BLaER1 (cell line): ENCODE results near the gene DENND10.
"Not testable (repeated sequence)": the region's sequence is repeated elsewhere in the genome, so short reads cannot be mapped to it uniquely, and the experiment has no call there.

ENCODE experiments used
- H3K27ac ChIP-seq: shearing (Covaris generic); formaldehyde crosslinking; 2 replicates; pipeline ENCODE4 v1.8.1; 2022
- H3K27me3 ChIP-seq: shearing (Covaris generic); formaldehyde crosslinking; 2 replicates; pipeline ENCODE4 v1.8.1; 2022
- H3K36me3 ChIP-seq: shearing (Covaris generic); formaldehyde crosslinking; 2 replicates; pipeline ENCODE4 v1.8.1; 2022
- H3K4me1 ChIP-seq: shearing (Covaris generic); formaldehyde crosslinking; 2 replicates; pipeline ENCODE4 v1.8.1; 2022
- H3K4me2 ChIP-seq: shearing (Covaris generic); formaldehyde crosslinking; 2 replicates; pipeline ENCODE4 v1.8.1; 2022
- H3K4me3 ChIP-seq: shearing (Covaris generic); formaldehyde crosslinking; 2 replicates; pipeline ENCODE4 v1.8.1; 2022
- H3K9ac ChIP-seq: shearing (Covaris generic); formaldehyde crosslinking; 2 replicates; pipeline ENCODE4 v1.8.1; 2022
- H3K9me3 ChIP-seq: shearing (Covaris generic); formaldehyde crosslinking; 2 replicates; pipeline ENCODE4 v1.8.1; 2022
- H4K20me1 ChIP-seq: shearing (Covaris generic); formaldehyde crosslinking; 2 replicates; pipeline ENCODE4 v1.8.1; 2022
- Cebpa-rat ChIP-seq: shearing (Covaris generic); IDR thresholded peaks from 2 replicates; pipeline ENCODE4 v1.8.1; 2022

The DENND10 gene

GRCh38 chr10:119098576-119098975 lies 5.3 kb upstream of the DENND10 start:
- Histone ChIP-seq H3K4me3 (no peak overlapping the region), H3K9ac (no peak overlapping the region), H3K27ac (no peak overlapping the region), H3K36me3 (no peaks in the 10 kb centered on the region), H3K4me2 (no peak overlapping the region), H3K4me1 (peaks cover 11% of the 10 kb centered on the region; the same call in 1 of the 2 replicates), H4K20me1 (no peaks in the 10 kb centered on the region), H3K9me3 (no peaks in the 10 kb centered on the region), H3K27me3 (no peaks in the 10 kb centered on the region)
- TF ChIP-seq Cebpa-rat = no peak

DNA sequence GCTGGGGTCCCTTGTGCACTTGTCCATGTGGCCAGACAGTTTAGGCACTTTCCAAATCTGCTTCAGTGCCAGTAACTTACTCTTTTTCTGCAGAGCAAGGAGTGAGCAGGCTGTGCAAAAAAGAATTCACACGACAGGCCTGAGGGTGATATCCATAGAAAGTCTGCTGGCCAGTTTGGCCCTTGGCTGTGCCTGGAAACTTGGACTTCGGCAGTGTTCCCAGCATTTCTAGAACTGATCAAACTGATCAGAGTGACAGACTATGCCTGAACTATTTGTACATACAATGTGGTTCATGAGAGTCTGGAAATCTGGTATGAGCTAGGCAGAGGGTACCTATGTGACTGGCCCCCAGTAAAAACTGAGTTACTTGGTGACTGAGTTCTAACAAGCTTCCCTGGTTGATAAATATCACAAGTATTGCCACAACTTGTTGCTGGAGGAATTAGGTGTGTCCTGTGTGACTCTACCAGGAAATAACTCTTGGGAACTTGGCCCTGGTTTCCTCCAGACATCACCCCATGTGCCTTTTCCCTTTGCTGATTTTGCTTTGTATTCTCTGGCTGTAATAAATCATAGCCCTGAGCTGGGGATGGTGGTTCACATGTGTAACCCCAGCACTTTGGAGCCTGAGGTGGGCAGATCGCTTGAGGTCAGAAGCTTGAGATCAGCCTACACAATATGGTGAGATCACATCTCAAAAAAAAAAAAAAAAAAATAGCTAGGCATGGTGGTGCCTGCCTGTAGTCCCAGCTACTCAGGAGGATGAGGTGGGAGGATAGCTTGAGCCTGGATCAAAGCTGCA lies 3.3 kb upstream of the DENND10 start:
- H3K4me3 ChIP-seq = no peak overlapping the region
- H3K27ac ChIP-seq = no peak overlapping the region
- no peak overlapping the region for H3K9ac ChIP-seq
- no peaks in the 10 kb centered on the region for H3K36me3 ChIP-seq
- H3K4me1 ChIP-seq = peaks cover 22% of the 10 kb centered on the region
- H3K9me3 ChIP-seq = no peaks in the 10 kb centered on the region
- no peak for TF ChIP-seq Cebpa-rat
- H3K4me2 ChIP-seq = no peak overlapping the region
- H4K20me1 ChIP-seq = 0 out of 2 replicates have a peak, but pooled peaks cover 11% of the 10 kb centered on the region
- no peaks in the 10 kb centered on the region for H3K27me3 ChIP-seq

DNA sequence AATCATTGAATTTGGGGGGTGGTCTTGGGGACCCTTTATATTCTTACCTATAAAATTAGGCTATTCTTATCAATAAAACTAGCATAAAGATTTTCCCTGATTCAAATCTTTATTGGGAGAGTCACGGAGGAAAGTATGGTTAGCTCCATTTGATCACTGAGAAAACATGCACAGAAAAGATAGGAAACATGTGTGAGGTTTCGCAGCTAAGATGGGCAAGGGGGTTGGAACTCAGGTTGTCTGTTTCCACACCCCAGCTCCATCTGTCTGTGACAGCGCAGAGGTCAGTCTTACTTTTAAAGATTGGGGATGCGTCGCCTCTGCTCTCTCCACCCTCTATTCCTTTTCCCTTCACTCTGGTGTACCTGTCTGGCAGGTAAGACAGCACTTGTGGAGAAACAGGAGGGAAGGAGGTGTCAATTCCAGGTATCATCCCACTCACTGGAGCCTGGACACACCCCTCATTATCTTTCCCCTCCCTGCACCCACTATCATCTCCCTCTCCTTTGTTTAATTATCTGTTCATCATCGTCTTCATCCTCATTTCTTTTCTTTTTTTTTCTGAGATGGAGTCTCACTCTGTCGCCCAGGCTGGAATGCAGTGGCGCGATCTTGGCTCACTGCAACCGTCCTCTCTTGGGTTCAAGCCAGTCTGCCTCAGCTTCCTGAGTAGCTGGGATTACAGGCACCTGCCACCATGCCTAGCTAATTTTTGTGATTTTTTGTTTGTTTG lies 2.4 kb upstream of the DENND10 start:
- H3K4me1 ChIP-seq = peaks cover 26% of the 10 kb centered on the region
- no peak overlapping the region for H3K4me3 ChIP-seq
- TF ChIP-seq Cebpa-rat = no peak
- H3K27ac ChIP-seq = no peak overlapping the region
- no peak overlapping the region for H3K9ac ChIP-seq
- no peaks in the 10 kb centered on the region for H3K27me3 ChIP-seq
- H3K36me3 ChIP-seq = no peaks in the 10 kb centered on the region
- H3K9me3 ChIP-seq = no peaks in the 10 kb centered on the region
- 0 out of 2 replicates have a peak, but pooled peaks cover 15% of the 10 kb centered on the region for H4K20me1 ChIP-seq
- H3K4me2 ChIP-seq = no peak overlapping the region

- H3K36me3 ChIP-seq = peaks cover 10% of the 10 kb centered on the region
- H3K9me3 ChIP-seq = no peaks in the 10 kb centered on the region
- H3K27ac ChIP-seq = no peak overlapping the region
- no peak for TF ChIP-seq Cebpa-rat
- H3K27me3 ChIP-seq = no peaks in the 10 kb centered on the region
- H4K20me1 ChIP-seq = 0 out of 2 replicates have a peak, but pooled peaks cover 15% of the 10 kb centered on the region
- H3K4me1 ChIP-seq = peaks cover 26% of the 10 kb centered on the region
- H3K4me3 ChIP-seq = no peak overlapping the region
- no peak overlapping the region for H3K9ac ChIP-seq
- H3K4me2 ChIP-seq = no peak overlapping the region
These were observed 541 bp upstream of the DENND10 start for GRCh38 chr10:119103241-119103902.

DNA sequence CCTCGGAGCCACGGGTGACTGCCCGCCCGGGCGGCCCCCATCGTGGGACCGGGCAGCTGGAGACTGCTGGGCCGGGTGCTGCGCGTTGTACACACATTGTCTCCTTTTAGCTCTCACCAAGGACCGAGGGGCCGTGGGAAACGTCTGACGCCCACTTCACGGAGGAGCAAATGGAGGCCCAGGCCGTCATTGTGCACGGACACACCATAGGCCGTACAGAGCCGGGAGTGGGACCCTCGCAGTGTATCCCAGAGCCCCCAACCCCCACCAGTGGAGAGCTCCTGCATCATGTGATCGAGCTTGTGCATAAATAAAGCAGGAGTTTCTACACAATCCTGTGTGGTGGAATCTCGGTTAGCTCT lies 722 bp downstream of the DENND10 start:
- Histone ChIP-seq H3K27ac (peak overlapping the region; percentile 74), H3K9ac (peak overlapping the region; percentile 82), H3K9me3 (no peaks in the 10 kb centered on the region), H3K27me3 (no peaks in the 10 kb centered on the region), H3K4me3 (peak overlapping the region; percentile 87), H3K4me2 (peak overlapping the region; percentile 99), H4K20me1 (0 out of 2 replicates have a peak, but pooled peaks cover 15% of the 10 kb centered on the region), H3K36me3 (peaks cover 23% of the 10 kb centered on the region), H3K4me1 (peaks cover 26% of the 10 kb centered on the region)
- no peak for TF ChIP-seq Cebpa-rat

DNA sequence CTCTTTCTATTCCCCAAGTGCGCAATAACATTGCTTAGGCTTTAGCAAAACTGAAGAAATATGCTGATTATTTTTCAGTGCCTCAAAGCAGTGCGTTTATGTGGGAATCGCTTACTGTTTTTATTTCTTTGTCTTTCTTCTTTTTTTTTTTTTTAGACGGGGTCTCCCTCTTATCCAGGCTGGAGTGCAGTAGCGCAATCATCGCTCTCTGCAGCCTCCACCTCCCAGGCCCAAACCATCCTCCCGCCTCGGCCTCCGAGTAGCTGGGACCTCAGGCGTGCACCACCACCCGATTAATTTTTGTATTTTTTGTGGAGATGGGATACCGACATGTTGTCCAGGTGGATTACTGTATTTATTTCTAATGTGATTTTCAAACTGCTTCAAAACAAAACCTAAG lies 1.2 kb downstream of the DENND10 start:
- H3K4me2 ChIP-seq = peak overlapping the region; percentile 99
- no peak overlapping the region for H3K27ac ChIP-seq
- peak overlapping the region; percentile 82; the same call in 1 of the 2 replicates for H3K9ac ChIP-seq

DNA sequence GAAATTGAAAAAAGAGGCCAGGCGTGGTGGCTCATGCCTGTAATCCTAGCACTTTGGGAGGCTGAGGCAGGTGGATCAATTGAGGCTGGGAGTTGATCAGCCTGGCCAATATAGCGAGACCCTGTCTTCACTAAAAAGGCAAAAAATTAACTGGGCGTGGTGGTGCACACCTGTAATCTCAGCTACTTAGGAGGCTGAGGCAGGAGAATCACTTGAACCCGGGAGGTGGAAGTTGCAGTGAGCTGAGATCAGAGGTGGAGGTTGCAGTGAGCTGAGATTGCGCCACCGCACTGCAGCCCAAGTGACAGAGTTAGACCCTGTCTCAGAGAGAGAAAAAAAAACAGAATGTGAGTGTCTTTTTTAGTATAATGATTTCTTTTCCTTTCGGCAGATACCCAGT lies 2.0 kb downstream of the DENND10 start:
- not testable (repeated sequence) for H3K27me3 ChIP-seq, H3K9me3 ChIP-seq, H3K27ac ChIP-seq, H3K4me3 ChIP-seq, H3K9ac ChIP-seq
- Histone ChIP-seq H4K20me1 (0 out of 2 replicates have a peak, but pooled peaks cover 15% of the 10 kb centered on the region), H3K4me1 (peaks cover 26% of the 10 kb centered on the region), H3K36me3 (peaks cover 36% of the 10 kb centered on the region), H3K4me2 (peak overlapping the region; percentile 99)

More for the DNA sequence above, 1.2 kb downstream of the DENND10 start:
- Histone ChIP-seq H3K27me3 (no peaks in the 10 kb centered on the region), H3K4me3 (peak overlapping the region; percentile 87), H4K20me1 (0 out of 2 replicates have a peak, but pooled peaks cover 15% of the 10 kb centered on the region), H3K4me1 (peaks cover 26% of the 10 kb centered on the region), H3K36me3 (peaks cover 28% of the 10 kb centered on the region), H3K9me3 (no peaks in the 10 kb centered on the region)
- TF ChIP-seq Cebpa-rat = no peak

DNA sequence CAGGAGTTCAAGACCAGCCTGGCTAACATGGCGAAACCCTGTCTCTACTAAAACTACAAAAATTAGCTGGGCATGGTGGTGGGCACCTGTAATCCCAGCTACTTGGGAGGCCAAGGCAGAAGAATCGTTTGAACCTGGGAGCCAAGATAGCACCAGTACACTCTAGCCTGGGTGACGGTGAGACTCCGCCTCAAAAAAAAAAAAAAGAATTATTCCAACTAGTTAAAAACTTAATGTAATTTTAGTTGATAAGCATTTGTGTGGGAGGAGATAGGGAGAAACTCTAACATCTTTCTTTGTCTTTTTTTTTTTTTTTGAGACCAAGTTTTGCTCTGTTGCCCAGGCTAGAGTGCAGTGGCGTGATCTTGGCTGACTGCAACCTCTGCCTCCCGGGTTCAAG lies 3.2 kb downstream of the DENND10 start:
- not testable (repeated sequence) for H3K4me3 ChIP-seq, H3K27me3 ChIP-seq, H3K9me3 ChIP-seq, H3K27ac ChIP-seq, H3K9ac ChIP-seq, H3K4me2 ChIP-seq
- 0 out of 2 replicates have a peak, but pooled peaks cover 15% of the 10 kb centered on the region for H4K20me1 ChIP-seq
- peaks cover 45% of the 10 kb centered on the region for H3K36me3 ChIP-seq
- H3K4me1 ChIP-seq = peaks cover 20% of the 10 kb centered on the region

- H3K9me3 ChIP-seq, H3K27me3 ChIP-seq, H3K9ac ChIP-seq, H3K4me3 ChIP-seq, H3K4me2 ChIP-seq, H3K27ac ChIP-seq: not testable (repeated sequence)
- H3K36me3 ChIP-seq = peaks cover 52% of the 10 kb centered on the region
- H4K20me1 ChIP-seq = 0 out of 2 replicates have a peak, but pooled peaks cover 15% of the 10 kb centered on the region
- peaks cover 15% of the 10 kb centered on the region for H3K4me1 ChIP-seq
These were observed 3.9 kb downstream of the DENND10 start for GRCh38 chr10:119107771-119108170.

- H4K20me1 ChIP-seq = no peaks in the 10 kb centered on the region
- no peak overlapping the region for H3K4me2 ChIP-seq
- TF ChIP-seq Cebpa-rat = no peak
- peaks cover 81% of the 10 kb centered on the region for H3K36me3 ChIP-seq
- no peak overlapping the region for H3K27ac ChIP-seq
- H3K9ac ChIP-seq = no peak overlapping the region
- peaks cover 7% of the 10 kb centered on the region for H3K4me1 ChIP-seq
- H3K4me3 ChIP-seq = no peak overlapping the region
- H3K27me3 ChIP-seq = no peaks in the 10 kb centered on the region
- H3K9me3 ChIP-seq = no peaks in the 10 kb centered on the region
These were observed 8.1 kb downstream of the DENND10 start for GRCh38 chr10:119112056-119112455.
